ENCODE measurements around the gene PEBP1. TPM values are rescaled to one million over a fixed set of nuclear protein-coding genes. Genes with fewer than 3 reads are reported as not detected.

PEBP1 gene
- 184 TPM for total RNA-seq

GRCh38 chr12:118135788-118136558 lies at the start of gene PEBP1:
Gene PEBP1 (plus strand): TSS chr12:118136124. CDS start chr12:118136210, 86 bp downstream.
- peak; percentile 70 to 91 (median 88) for DNase-seq (ENCODE audit: low read depth in 2 of 3, low spot score in 2 of 3)

- no peak for DNase-seq (ENCODE audit: low read depth in 2 of 3, low spot score in 2 of 3)
Observed at GRCh38 chr12:118089782-118090181, 46.1 kb upstream of the PEBP1 start.

GRCh38 chr12:118094039-118094438 lies 41.9 kb upstream of the PEBP1 start:
- no peak for DNase-seq (ENCODE audit: low read depth in 2 of 3, low spot score in 2 of 3)

GRCh38 chr12:118098401-118098800 lies 37.5 kb upstream of the PEBP1 start:
- DNase-seq (ENCODE audit: low read depth in 2 of 3, low spot score in 2 of 3), result no peak

GRCh38 chr12:118098911-118099671 lies 36.8 kb upstream of the PEBP1 start:
- DNase-seq (ENCODE audit: low read depth in 2 of 3, low spot score in 2 of 3), result no peak

GRCh38 chr12:118101051-118101450 lies 34.9 kb upstream of the PEBP1 start:
- no peak for DNase-seq (ENCODE audit: low read depth in 2 of 3, low spot score in 2 of 3)

- no peak for DNase-seq (ENCODE audit: low read depth in 2 of 3, low spot score in 2 of 3)
Observed at GRCh38 chr12:118102070-118102469, 33.9 kb upstream of the PEBP1 start.

- DNase-seq (ENCODE audit: low read depth in 2 of 3, low spot score in 2 of 3), result no peak
Observed at GRCh38 chr12:118102609-118103008, 33.3 kb upstream of the PEBP1 start.

GRCh38 chr12:118103201-118103600 lies 32.7 kb upstream of the PEBP1 start:
- peak in 1 of 3 donors; percentile 16 for DNase-seq (ENCODE audit: low read depth in 2 of 3, low spot score in 2 of 3)

GRCh38 chr12:118103601-118104382 lies 32.1 kb upstream of the PEBP1 start, which contains the start of gene VSIG10:
Gene VSIG10 (minus strand): TSS chr12:118104011. CDS start chr12:118103671, 340 bp downstream.
- peak in 2 of 3 donors; percentile 33 to 51 for DNase-seq (ENCODE audit: low read depth in 2 of 3, low spot score in 2 of 3)

- no peak for DNase-seq (ENCODE audit: low read depth in 2 of 3, low spot score in 2 of 3)
Observed at GRCh38 chr12:118107011-118107410, 28.9 kb upstream of the PEBP1 start.

- no peak for DNase-seq (ENCODE audit: low read depth in 2 of 3, low spot score in 2 of 3)
Observed at GRCh38 chr12:118107694-118108093, 28.2 kb upstream of the PEBP1 start.

- DNase-seq (ENCODE audit: low read depth in 2 of 3, low spot score in 2 of 3), result no peak
Observed at GRCh38 chr12:118109088-118109487, 26.8 kb upstream of the PEBP1 start.

GRCh38 chr12:118119449-118119879 lies 16.5 kb upstream of the PEBP1 start:
- DNase-seq (ENCODE audit: low read depth in 2 of 3, low spot score in 2 of 3), result no peak

- peak in 2 of 3 donors; percentile 40 to 60 for DNase-seq (ENCODE audit: low read depth in 2 of 3, low spot score in 2 of 3)
Observed at GRCh38 chr12:118120579-118121363, 15.2 kb upstream of the PEBP1 start.

- DNase-seq (ENCODE audit: low read depth in 2 of 3, low spot score in 2 of 3), result no peak
Observed at GRCh38 chr12:118122264-118122663, 13.7 kb upstream of the PEBP1 start.

GRCh38 chr12:118124333-118124874 lies 11.5 kb upstream of the PEBP1 start:
- DNase-seq (ENCODE audit: low read depth in 2 of 3, low spot score in 2 of 3), result no peak

GRCh38 chr12:118125743-118126118 lies 10.2 kb upstream of the PEBP1 start:
- DNase-seq (ENCODE audit: low read depth in 2 of 3, low spot score in 2 of 3), result no peak

GRCh38 chr12:118126119-118126757 lies 9.7 kb upstream of the PEBP1 start:
- DNase-seq (ENCODE audit: low read depth in 2 of 3, low spot score in 2 of 3), result no peak

All from hematopoietic multipotent progenitor cell (in vitro differentiated cells).